ENCODE data around the gene LRP1. TPM values are rescaled to one million over a fixed set of nuclear protein-coding genes. Genes with fewer than 3 reads are reported as not detected.

LRP1 gene
- polyA plus RNA-seq, 1 donor (not counting 4 experiments of a cell fraction or from before 2014, with no cell fraction given): 4.9 TPM

DNA sequence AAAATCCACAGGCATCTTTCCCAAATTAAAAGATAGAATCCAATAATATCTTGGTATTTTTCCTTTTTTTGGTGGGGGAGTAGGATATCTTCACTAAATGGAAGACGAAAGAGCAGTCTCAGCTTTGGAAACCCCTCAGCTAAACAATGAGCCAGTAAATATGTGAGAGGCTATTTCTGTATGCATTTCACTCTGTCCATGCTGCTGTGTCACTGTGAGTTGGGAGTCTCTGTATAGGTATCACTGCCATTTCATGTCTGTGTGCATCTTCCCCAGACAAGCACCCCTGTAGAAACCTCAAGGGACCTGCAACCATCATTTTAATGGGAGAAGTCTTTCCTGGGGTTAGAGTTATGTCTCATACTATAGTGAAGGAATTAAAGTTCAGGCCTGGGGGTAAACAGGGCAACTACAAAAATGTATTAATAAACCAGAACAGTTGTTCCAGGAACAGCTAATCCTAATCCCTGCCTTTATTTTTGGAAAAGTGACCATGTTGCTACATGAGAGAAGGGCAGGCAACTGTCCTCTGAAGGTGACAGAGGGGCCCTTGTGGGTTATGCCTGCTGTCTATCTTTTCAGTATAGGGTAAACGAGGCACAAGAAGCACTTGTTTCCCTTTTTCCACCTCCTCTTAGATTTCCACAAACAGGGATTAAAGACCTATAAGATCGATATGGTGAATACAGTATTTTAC is 134.0 kb downstream of the LRP1 start:
- dilution Hi-C loops (cut with MboI; ENCODE audit: extremely low pct_ligation_motif_present, low sequenced_read_pairs): no loop called here

More for the DNA sequence above, 134.0 kb downstream of the LRP1 start:
- no peaks in the 10 kb centered on the region for H3K27me3 ChIP-seq (ENCODE audit: control insufficient read depth, extremely low read depth, insufficient read depth, low read length)
- TF ChIP-seq, protein P1, sequence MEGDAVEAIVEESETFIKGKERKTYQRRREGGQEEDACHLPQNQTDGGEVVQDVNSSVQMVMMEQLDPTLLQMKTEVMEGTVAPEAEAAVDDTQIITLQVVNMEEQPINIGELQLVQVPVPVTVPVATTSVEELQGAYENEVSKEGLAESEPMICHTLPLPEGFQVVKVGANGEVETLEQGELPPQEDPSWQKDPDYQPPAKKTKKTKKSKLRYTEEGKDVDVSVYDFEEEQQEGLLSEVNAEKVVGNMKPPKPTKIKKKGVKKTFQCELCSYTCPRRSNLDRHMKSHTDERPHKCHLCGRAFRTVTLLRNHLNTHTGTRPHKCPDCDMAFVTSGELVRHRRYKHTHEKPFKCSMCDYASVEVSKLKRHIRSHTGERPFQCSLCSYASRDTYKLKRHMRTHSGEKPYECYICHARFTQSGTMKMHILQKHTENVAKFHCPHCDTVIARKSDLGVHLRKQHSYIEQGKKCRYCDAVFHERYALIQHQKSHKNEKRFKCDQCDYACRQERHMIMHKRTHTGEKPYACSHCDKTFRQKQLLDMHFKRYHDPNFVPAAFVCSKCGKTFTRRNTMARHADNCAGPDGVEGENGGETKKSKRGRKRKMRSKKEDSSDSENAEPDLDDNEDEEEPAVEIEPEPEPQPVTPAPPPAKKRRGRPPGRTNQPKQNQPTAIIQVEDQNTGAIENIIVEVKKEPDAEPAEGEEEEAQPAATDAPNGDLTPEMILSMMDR (optimal IDR thresholded peaks at IDR 0.05 in 1 of 3, IDR thresholded peaks at IDR 0.05 in 1 of 3, conservative IDR thresholded peaks at IDR 0.05 in 1 of 3; ENCODE audit: extremely low read depth in 1 of 3, insufficient read depth in 2 of 3, low read length in 3 of 3): no peak
- no peak for TF ChIP-seq EZH2 (IDR thresholded peaks at IDR 0.05; ENCODE audit: low read length)
- DNase-seq (ENCODE audit: low read depth, low spot score) (no peak), FAIRE-seq (no peak)
- no peak overlapping the region for H3K4me3 ChIP-seq (ENCODE audit: control insufficient read depth in 2 of 3, extremely low read depth in 1 of 3, insufficient read depth in 2 of 3, low read depth in 1 of 3, low read length in 3 of 3)
- no peak overlapping the region for H3K9ac ChIP-seq (ENCODE audit: control insufficient read depth, extremely low read depth, insufficient read depth, low read length)
- no peak overlapping the region for H2AFZ ChIP-seq (ENCODE audit: control insufficient read depth, low read length)
- peaks cover 10 to 27% of the 10 kb centered on the region in 2 experiments for H3K36me3 ChIP-seq (ENCODE audit: control insufficient read depth in 2 of 2, extremely low read depth in 1 of 2, insufficient read depth in 2 of 2, low read length in 2 of 2)
- H3K9me3 ChIP-seq (ENCODE audit: control insufficient read depth, low read depth, low read length): no peaks in the 10 kb centered on the region
- no peaks in the 10 kb centered on the region for H3K79me2 ChIP-seq (ENCODE audit: control insufficient read depth, insufficient read depth, low read length)
- H3K9me1 ChIP-seq (ENCODE audit: control insufficient read depth, extremely low read depth, insufficient read depth, low read length): no peaks in the 10 kb centered on the region
- no peaks in the 10 kb centered on the region for H3K4me1 ChIP-seq (ENCODE audit: control insufficient read depth, extremely low read depth, insufficient read depth, low read length)
- no peak overlapping the region for H3K4me2 ChIP-seq (ENCODE audit: control insufficient read depth, extremely low read depth, insufficient read depth, low read depth, low read length)
- no peak overlapping the region for H3K27ac ChIP-seq (ENCODE audit: control insufficient read depth, insufficient read depth, low read length)
- H4K20me1 ChIP-seq (ENCODE audit: control insufficient read depth, extremely low read depth, insufficient read depth, low read length): no peaks in the 10 kb centered on the region

Small RNA genes within 50 kb of the gene (small RNA-seq; reads per million reads assigned to genes)
- gene MIR1228 (ENCODE audit: insufficient read length in 3 of 3, low read depth in 3 of 3, low replicate concordance in 1 of 3): 0 to 4.3 (median 0.25) reads per million in 3 experiments

Other genes starting within 250 kb of the LRP1 start
- gene SDR9C7, start 194.1 kb upstream of the LRP1 start, polyA plus RNA-seq: 1.3 to 2.4 TPM (median 1.3 TPM) in 3 replicates
- 0.10 to 0.30 TPM (median 0.21 TPM) in 3 replicates for gene RDH16, start 170.9 kb upstream of the LRP1 start, polyA plus RNA-seq
- gene ZBTB39, start 121.9 kb upstream of the LRP1 start, polyA plus RNA-seq: 3.4 to 5.4 TPM (median 4.1 TPM) in 3 replicates
- not detected in 3 replicates for gene TAC3, start 112.0 kb upstream of the LRP1 start, polyA plus RNA-seq
- 0.01 TPM in 1 of 3 replicates, not detected in the others for gene MYO1A, start 78.4 kb upstream of the LRP1 start, polyA plus RNA-seq
- gene NEMP1, start 49.7 kb upstream of the LRP1 start, polyA plus RNA-seq: 7.4 to 18.6 TPM (median 11.2 TPM) in 3 replicates
- 11.4 to 32.2 TPM (median 22.0 TPM) in 3 replicates for gene NAB2, start 39.4 kb upstream of the LRP1 start, polyA plus RNA-seq
- gene STAT6, start 17.1 kb upstream of the LRP1 start, polyA plus RNA-seq: 113 to 141 TPM (median 116 TPM) in 3 replicates
- gene LRP1-AS, start 19.1 kb downstream of the LRP1 start, polyA plus RNA-seq: not detected in 3 replicates
- 0.97 to 1.4 TPM (median 1.2 TPM) in 3 replicates for gene NXPH4, start 88.3 kb downstream of the LRP1 start, polyA plus RNA-seq
- gene SHMT2, start 101.2 kb downstream of the LRP1 start, polyA plus RNA-seq: 84.0 to 180 TPM (median 128 TPM) in 3 replicates
- 0.27 to 0.94 TPM (median 0.62 TPM) in 3 replicates for gene STAC3, start 122.7 kb downstream of the LRP1 start, polyA plus RNA-seq